HT1080 (cell line): Measurements from ENCODE around the gene FCN2. TPM values are rescaled to one million over a fixed set of nuclear protein-coding genes. Genes with fewer than 3 reads are reported as not detected.

Source experiments
- DNase-seq: peaks from one replicate; pipeline ENCODE4 v3.0.0-alpha.2; 2015; ENCODE audit warnings: low read depth
- total RNA-seq: library from RNA; depleted of rRNA; stranded (reverse); fragments of >200 nt; shearing (Covaris generic); gene quantifications from 2 replicates; pipeline ENCODE4 v1.2.3, GENCODE V29; 2014

FCN2 gene
- total RNA-seq, 1 experiment from 2014 or later, result not detected

GRCh38 chr9:134908524-134909309, 28.1 kb downstream of the FCN2 start:
- DNase-seq, result no peak

- DNase-seq, result no peak
These were observed 29.2 kb downstream of the FCN2 start for GRCh38 chr9:134909511-134910481.

DNA sequence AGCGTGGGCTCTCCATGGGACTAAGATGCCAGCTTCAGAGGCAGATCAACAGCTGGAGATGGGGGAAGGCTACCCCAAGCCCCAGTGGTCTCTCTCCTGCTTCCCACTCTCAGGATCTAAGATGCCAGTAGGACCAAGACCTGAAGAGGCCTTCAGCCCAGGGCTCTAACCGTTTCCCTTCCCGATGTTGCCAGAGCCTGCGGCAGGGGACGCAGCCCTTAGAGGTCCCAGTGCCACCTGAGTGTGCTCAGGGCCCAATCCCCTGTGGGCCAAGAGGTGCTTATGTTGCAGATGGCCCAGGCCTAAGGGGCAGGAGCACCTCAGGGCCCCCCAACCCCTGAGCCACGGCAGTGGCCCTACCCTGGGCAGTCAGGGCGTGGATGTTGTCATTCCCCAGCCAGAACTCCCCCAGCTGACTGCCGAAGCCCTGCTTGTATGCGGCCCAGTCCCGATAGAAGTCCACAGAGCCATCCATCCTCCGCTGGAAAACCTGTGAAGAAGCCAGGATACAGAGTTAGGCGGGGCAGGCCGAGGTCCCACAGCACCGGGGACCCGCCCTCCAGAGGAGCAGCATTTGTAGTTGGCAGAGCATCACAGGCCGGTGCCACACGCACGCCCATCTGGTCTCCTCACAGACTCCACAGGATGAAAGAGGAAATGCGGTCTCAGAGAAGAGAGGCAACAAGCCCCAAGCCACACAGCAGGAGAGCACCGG, 31.7 kb downstream of the FCN2 start:
- no peak for DNase-seq

- no peak for DNase-seq
These were observed 32.6 kb downstream of the FCN2 start for GRCh38 chr9:134913041-134913712.

DNA sequence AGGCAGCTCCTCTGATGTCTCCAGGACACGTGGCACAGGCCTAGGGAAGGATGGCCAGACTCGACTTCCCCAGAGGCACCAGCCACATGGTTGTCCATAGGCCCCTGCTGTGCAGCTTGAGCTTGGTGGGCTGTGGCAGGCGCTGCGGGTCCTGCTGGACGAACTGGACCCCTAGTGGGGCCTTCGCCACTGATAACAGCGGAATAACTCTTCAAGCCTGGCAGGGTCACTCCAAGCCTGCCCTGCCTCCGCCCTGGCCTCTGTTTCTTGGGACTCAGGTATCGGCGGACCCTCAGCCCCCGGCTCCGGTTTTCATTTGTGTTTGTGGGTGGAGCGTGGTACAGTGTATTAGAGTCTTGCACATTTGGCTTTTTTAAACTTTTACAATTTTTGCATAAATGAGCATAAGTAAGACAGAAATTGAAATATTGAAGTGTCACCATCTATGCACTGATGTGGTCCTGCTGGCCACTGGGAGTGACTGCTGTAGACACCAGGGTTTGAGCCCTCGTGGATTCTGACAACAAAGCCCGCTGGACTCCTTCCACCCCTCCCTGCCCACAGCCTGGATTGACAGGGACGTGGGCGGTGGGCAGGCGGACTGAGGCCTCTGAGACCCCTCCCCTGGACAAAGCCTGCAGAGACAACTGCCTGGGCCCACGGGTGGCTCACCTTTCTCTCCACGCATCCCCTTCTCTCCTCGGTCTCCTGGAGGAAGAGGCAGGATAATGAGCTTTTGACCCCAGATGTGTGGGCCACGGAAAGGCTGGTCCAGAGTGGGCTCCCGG, 33.3 kb downstream of the FCN2 start:
- DNase-seq, result no peak

GRCh38 chr9:134914501-134914834, 33.9 kb downstream of the FCN2 start:
- no peak for DNase-seq

DNA sequence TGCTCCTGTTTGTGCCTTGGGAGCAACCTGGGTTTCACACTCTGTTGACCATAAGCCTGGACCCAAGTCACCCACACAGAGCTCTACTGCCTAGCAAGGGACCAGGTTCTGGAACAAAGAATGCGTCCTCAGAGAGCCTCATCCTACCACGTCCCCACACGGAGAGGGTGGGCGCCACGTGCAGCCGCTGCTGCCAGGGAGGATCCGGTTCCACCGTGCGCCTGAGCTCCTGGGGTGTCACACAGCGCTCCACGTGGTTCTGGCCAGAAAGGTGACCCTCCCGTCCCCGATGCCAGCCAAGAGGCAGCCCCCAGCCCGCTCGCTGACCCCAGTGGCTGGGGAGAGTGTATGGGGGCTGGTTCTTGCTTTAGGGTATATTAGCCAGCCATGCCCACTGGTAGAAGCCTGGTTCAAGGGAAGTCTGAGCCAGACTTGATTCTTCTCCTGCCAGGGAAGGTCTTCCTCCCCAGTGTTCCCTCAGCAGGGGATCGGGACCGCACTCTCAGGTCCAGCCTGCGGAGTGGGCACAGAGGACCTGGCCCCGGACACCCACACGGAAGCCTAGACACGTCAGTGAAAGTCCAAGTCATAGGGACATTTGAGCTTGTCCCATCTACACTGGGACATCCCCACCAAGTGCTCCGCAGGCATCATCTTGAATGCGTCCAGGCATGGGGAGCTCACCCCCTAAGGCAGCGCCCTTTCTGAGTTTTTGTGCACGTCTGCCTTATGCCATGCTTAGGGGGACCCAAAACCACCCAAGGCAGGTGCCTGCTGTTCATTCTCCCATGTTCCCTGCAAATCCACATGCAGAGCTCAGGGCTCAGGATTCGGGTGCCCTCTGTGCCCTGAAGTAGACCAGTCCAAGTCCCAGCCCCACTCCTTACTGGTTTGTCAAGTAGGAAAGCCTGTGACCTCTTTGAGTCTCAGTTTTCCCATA, 34.7 kb downstream of the FCN2 start:
- no peak for DNase-seq

DNA sequence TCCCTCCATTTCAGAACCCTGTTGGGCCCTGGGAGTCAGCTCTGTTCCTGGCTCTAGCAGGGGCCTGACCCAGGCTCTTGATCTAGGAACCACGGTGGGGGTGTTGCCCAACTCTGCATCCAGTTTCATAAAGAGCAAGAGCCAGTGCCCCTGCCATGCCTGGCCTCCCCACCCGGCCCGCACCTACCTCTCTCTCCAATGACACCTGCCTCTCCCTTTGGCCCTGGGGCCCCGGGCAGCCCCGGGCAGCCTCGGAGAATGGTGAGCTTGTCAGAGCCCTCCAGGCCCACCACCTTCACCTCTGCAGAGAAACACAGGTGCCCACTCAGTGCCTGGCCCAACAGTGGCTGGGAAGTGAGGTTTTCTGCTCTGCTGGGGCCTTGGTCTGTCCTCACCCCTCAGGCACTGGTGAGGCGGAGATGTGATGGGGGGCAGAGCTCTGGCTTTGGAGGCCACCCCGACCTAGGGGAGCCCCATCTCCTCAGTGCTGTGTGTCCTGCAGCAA, 35.6 kb downstream of the FCN2 start:
- DNase-seq, result no peak

DNA sequence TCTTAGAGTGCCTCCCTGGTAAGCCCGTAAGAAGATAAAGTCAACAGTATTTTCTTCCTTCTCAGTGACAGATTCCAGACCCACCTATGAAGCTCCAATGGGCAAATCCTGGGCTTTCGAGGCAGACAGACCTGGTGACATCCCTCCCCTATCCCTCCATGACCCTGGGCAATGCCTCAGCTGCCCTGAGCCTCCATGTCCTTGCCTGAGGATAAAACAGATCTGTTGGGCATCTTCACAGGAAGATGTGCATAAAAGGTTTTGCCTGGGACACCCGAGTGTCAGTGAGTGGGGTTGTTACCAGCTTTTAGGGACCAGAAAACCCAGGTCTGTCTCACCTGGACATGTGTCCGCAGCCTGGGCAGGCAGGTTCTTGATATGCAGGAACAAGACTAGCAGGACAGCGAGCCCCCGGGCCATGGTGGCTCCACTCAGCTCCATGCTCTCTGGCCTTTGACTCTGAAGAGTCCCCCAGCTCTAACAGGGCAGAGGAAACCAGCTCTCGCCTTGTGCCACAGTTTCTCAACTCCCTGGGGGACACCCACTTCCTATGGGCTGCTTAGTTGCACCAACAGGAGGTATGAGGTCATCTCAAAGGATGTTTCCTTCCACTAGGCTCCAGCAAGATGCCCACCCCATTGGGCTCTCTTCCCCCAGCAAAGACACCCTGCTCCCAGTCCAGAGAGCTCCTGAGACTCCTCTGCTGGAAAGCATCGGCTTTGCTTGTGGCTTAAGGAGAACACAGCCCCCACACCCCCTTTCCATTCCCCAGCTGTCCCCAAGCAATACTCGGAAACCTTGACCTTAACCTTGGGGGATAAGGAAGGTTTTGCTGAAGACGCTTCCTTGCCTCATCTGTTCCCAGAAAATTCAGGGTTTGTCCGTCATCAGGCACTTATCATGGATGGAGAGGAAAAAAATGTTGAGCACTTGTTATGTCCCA, 37.1 kb downstream of the FCN2 start, which contains the start of gene FCN1:
FCN1 (minus strand) TSS at position 482 of the 943 bp plus-strand sequence; CDS start at position 441, 41 bp downstream.
- DNase-seq, result no peak

- DNase-seq, result no peak
These were observed 38.0 kb downstream of the FCN2 start for GRCh38 chr9:134918646-134919045.

GRCh38 chr9:134919303-134919702, 38.7 kb downstream of the FCN2 start:
- DNase-seq, result no peak

DNA sequence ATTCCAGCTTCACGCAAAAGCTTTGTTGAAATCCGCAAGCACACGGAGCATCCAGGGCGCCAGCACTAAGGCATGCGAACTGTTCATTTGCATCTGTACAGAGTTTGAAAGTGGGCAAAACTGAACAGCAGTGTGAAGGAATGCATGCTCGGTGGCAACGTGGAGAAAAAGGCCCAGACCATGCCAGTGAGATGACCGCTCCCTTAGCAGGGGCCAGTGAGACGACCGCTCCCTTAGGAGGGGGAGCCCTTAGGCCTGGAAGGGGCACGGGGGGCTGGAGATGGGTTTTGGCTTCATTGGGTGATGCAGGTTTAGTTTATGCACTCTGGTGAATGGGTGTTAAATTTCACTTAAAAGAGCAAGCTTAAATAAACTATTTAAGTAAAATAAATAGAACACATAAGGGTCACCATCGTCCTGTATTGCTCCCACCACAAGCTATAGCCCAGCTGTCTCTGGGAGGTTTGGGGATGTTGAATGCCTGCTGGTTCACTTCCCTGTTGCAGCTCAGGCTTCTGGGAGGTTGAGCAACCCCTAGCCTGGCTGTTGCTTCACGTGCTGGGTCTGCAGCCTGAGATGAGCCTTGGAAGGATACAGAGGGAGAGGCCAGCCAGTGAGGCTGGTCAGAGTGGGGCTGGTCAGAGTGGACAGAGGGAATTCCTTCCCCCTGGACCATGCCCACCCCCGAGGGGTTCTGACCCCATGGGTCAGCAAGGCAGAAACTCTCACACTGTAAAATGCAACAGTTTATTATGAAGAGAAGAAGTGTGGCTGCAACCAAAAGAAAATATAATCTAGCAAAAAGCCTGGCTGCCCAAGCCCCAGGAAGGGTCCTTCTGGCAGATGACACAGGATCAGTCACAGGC, 41.7 kb downstream of the FCN2 start:
- DNase-seq, result no peak

DNA sequence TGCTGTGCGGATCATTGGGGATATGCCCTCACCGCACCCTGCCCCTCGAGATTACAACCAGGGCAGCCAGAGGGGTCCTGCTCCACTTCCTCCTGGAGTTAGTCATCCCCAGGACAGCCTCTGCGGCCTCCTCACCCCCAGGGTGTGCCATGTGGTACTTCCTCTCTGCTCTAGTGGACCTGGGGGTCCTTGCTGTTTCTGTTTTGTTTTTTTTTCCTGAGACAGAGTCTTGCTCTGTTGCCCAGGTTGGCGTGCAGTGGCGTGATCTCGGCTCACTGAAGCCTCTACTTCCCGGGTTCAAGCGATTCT, 42.3 kb downstream of the FCN2 start:
- no peak for DNase-seq

DNA sequence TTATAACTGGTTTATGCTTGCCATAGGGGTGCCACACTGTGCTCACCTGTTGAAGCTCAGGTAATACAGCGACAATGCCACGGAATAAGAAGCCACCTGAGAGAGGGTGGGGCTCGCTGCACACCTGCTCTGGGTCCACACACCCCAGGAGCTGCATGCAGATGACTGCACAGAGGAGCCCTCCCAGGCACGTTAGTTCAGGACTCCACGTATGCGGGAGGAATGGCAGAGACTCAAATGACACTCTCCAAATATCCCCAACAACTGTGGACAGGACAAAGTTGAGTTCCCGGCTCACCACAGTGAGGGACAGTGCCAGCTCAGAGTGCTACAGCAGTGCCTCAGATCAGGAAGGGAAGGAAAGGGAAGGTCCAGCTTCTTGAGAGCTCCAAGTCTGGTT, 42.9 kb downstream of the FCN2 start:
- DNase-seq, result no peak

- no peak for DNase-seq
These were observed 44.5 kb downstream of the FCN2 start for GRCh38 chr9:134925011-134925511.

GRCh38 chr9:134928436-134929192, 48.0 kb downstream of the FCN2 start:
- DNase-seq, result no peak
